PC-9 (cell line): ENCODE measurements around the gene NBDY. TPM values are rescaled to one million over a fixed set of nuclear protein-coding genes. Genes with fewer than 3 reads are reported as not detected.

Source experiments
- BruUV-seq: library from RNA; stranded (reverse); fragments of 400-500 nt; replicated peaks from 2 replicates; lab custom pipeline; 2021; lab: Mats Ljungman, UMichigan
- CTCF ChIA-PET: fragments of 300-600 bp; sonication (Branson Sonifier 250); formaldehyde crosslinking; loops from one replicate; lab custom pipeline; 2022; ENCODE audit warnings: antibody characterized with exemption; lab: Charles Lee
- POLR2A ChIA-PET: fragments of 300-600 bp; sonication (Branson Sonifier 250); formaldehyde crosslinking; loops from one replicate; lab custom pipeline; 2022; ENCODE audit warnings: antibody characterized with exemption; ENCODE audit not compliant: unreplicated experiment; lab: Charles Lee
- DNase-seq, 2 experiments: peaks; one replicate each; pipeline versions ENCODE4 v3.0.0 to v3.0.0-alpha.2; 2015 to 2022; ENCODE audit warnings: mixed read lengths in 1 of 2
- H2AFZ ChIP-seq: fragments of 200-600 bp; sonication (generic); 2 replicates; pipeline ENCODE4 v1.8.1; 2017; ENCODE audit warnings: antibody characterized with exemption
- H3F3A ChIP-seq: fragments of 200-600 bp; sonication (generic); 2 replicates; pipeline ENCODE4 v1.8.1; 2017; ENCODE audit warnings: antibody characterized with exemption, mild to moderate bottlenecking, low read depth; ENCODE audit not compliant: insufficient read depth
- H3K27ac ChIP-seq: fragments of 200-600 bp; sonication (generic); 2 replicates; pipeline ENCODE4 v1.6.1; 2016; ENCODE audit warnings: mixed run types
- H3K27me3 ChIP-seq: fragments of 200-600 bp; sonication (generic); 2 replicates; pipeline ENCODE4 v1.6.1; 2016; ENCODE audit warnings: low read depth, mixed run types; ENCODE audit not compliant: insufficient read depth
- H3K36me3 ChIP-seq: fragments of 200-600 bp; sonication (generic); 2 replicates; pipeline ENCODE4 v1.6.1; 2016; ENCODE audit warnings: low read depth, mixed run types
- H3K4me1 ChIP-seq: fragments of 200-600 bp; sonication (generic); replicated peaks from 2 replicates; pipeline ENCODE4 v1.6.1; 2016; ENCODE audit warnings: mixed run types; ENCODE audit not compliant: insufficient read depth
- H3K4me2 ChIP-seq: fragments of 200-600 bp; sonication (generic); 2 replicates; pipeline ENCODE4 v1.6.1; 2017; ENCODE audit warnings: mixed run types
- H3K4me3 ChIP-seq: fragments of 200-600 bp; sonication (generic); 2 replicates; pipeline ENCODE4 v1.6.1; 2016; ENCODE audit warnings: mixed run types
- H3K79me2 ChIP-seq: fragments of 200-600 bp; sonication (generic); 2 replicates; pipeline ENCODE4 v1.6.1; 2017; ENCODE audit warnings: low read depth, mixed run types
- H3K9me2 ChIP-seq: fragments of 200-600 bp; sonication (generic); 2 replicates; pipeline ENCODE4 v1.8.1; 2017; ENCODE audit warnings: mild to moderate bottlenecking; ENCODE audit not compliant: insufficient read depth
- H3K9me3 ChIP-seq: fragments of 200-600 bp; sonication (generic); 2 replicates; pipeline ENCODE4 v1.8.1; 2016; ENCODE audit warnings: low read depth; ENCODE audit not compliant: insufficient read depth
- H4K20me1 ChIP-seq: fragments of 200-600 bp; sonication (generic); 2 replicates; pipeline ENCODE4 v1.8.1; 2017; ENCODE audit not compliant: insufficient read depth
- EZH2 ChIP-seq: fragments of 200-600 bp; sonication (generic); IDR thresholded peaks from 2 replicates; pipeline ENCODE4 v1.8.0; 2017; ENCODE audit warnings: antibody characterized with exemption, low read depth
- intact Hi-C: fragments of 100-400 bp; cut with micrococcal nuclease; formaldehyde crosslinking; loops from one replicate; pipeline ENCODE4 v1.10.0; 2022; ENCODE audit not compliant: unreplicated experiment
- total RNA-seq: library from RNA; stranded (reverse); gene quantifications from 2 replicates; pipeline ENCODE4 v1.2.3, GENCODE V29; 2021
- TF ChIP-seq, protein P1 (sequence below): fragments of 200-600 bp; sonication (generic); conservative IDR thresholded peaks from 2 replicates; pipeline ENCODE4 v1.6.1; 2017; ENCODE audit warnings: mixed run types, antibody characterized with exemption, mild to moderate bottlenecking, moderate library complexity

The NBDY gene
- total RNA-seq, 1 experiment from 2014 or later, result 76.6 TPM

DNA sequence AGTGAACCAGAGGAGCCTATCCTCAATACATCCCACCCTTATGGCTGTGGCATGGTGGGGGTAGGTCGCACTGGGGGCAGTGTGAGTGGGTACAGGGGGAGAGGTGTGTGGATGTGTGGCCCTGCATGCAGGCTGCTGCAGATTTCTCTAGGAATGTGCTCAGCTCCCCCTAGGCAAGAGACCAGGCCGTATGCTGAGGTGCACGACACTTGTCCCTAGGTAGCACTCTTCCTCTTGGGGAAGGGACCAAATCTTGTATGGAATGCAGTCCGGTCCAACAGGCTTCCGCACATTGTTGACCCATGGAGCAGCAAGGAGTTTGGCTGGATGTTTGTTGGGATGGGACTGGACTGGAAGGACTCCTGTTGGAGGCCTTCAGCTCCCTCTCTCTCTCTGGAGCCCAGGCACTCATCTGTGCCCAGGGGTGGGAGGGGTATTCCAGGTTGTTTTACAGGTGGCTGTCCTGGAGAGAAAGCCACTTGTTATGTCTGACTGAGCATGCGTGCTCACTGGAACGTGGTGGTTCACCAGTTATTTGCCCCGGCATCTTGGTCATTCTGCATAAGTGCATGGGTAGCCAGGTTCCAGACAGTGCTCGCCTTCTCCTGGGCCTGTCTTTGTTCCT lies 55.1 kb downstream of the NBDY start:
- BruUV-seq, result no TSS peak
- DNase-seq, result no peak
- Histone ChIP-seq H3K4me2 (no peak overlapping the region), H3K36me3 (no peaks in the 10 kb centered on the region), H2AFZ (no peak overlapping the region), H4K20me1 (no peaks in the 10 kb centered on the region), H3K4me3 (no peak overlapping the region), H3K27me3 (no peaks in the 10 kb centered on the region), H3K9me3 (no peaks in the 10 kb centered on the region), H3F3A (no peaks in the 10 kb centered on the region), H3K4me1 (no peaks in the 10 kb centered on the region), H3K79me2 (no peaks in the 10 kb centered on the region), H3K27ac (no peak overlapping the region), H3K9me2 (no peaks in the 10 kb centered on the region)
- intact Hi-C loops, result no loop called here
- ChIA-PET POLR2A (no interaction called here), CTCF (interaction anchor here (0.6 kb wide), 2 partner anchors 420 to 870 kb away, joined by 3 to 5 read pairs; no protein-coding TSS in a partner anchor)
- TF ChIP-seq, protein P1, sequence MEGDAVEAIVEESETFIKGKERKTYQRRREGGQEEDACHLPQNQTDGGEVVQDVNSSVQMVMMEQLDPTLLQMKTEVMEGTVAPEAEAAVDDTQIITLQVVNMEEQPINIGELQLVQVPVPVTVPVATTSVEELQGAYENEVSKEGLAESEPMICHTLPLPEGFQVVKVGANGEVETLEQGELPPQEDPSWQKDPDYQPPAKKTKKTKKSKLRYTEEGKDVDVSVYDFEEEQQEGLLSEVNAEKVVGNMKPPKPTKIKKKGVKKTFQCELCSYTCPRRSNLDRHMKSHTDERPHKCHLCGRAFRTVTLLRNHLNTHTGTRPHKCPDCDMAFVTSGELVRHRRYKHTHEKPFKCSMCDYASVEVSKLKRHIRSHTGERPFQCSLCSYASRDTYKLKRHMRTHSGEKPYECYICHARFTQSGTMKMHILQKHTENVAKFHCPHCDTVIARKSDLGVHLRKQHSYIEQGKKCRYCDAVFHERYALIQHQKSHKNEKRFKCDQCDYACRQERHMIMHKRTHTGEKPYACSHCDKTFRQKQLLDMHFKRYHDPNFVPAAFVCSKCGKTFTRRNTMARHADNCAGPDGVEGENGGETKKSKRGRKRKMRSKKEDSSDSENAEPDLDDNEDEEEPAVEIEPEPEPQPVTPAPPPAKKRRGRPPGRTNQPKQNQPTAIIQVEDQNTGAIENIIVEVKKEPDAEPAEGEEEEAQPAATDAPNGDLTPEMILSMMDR, result no peak
- no peak for TF ChIP-seq EZH2

DNA sequence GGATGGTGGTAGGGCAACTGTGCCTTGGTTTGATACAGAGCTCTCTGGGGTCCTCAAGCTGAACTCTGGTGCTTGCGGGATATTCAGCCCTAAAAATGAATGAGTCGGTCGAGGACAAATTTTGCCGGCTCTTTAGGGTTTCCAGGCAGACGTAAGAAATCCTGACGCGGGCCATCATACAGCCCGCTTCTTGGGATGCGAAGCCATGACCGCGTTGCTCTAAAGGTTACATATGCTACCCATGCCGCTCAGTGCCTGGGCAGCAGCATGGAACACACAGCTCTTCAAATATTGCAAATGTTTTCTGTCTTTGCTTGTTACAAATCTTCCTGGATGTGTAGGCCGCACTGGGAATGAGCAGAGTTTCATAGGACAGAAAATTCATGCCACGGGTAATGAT lies 55.6 kb downstream of the NBDY start:
- Histone ChIP-seq H3K4me2 (no peak overlapping the region), H4K20me1 (no peaks in the 10 kb centered on the region), H3K4me1 (no peaks in the 10 kb centered on the region), H3K79me2 (no peaks in the 10 kb centered on the region), H3K9me2 (no peaks in the 10 kb centered on the region), H2AFZ (no peak overlapping the region), H3F3A (no peaks in the 10 kb centered on the region), H3K9me3 (no peaks in the 10 kb centered on the region), H3K4me3 (no peak overlapping the region), H3K27ac (no peak overlapping the region), H3K27me3 (no peaks in the 10 kb centered on the region), H3K36me3 (no peaks in the 10 kb centered on the region)
- ChIA-PET CTCF (interaction anchor here (0.6 kb wide), 2 partner anchors 419 to 871 kb away, joined by 3 to 5 read pairs; no protein-coding TSS in a partner anchor), POLR2A (no interaction called here)
- intact Hi-C loops, result no loop called here
- TF ChIP-seq, protein P1, result no peak
- no peak for TF ChIP-seq EZH2
- no TSS peak for BruUV-seq
- DNase-seq, result no peak

DNA sequence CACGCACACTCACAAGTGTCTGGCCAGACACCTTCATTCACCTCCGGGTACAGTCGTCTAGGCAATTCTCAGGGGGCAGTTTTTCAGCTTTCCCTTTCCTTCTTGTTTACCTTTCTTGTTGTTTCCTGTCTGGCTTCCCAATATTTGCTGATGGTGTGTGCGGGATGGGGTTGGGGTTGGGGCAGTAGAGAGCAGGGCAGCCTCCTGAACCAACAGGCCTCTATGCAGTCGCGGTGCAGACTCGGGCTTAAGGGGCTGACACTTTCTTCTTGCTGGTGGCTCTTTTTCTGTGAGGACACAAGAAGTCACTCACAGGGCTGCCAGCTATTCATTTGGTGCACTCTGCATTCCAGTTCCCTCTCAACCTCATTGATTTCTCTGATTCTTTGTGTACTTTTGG lies 56.4 kb downstream of the NBDY start:
- Histone ChIP-seq H3K27ac (no peak overlapping the region), H3K4me3 (no peak overlapping the region), H3K9me3 (no peaks in the 10 kb centered on the region), H3K36me3 (no peaks in the 10 kb centered on the region), H3K4me2 (no peak overlapping the region), H2AFZ (no peak overlapping the region), H3K27me3 (no peaks in the 10 kb centered on the region), H3K9me2 (no peaks in the 10 kb centered on the region), H3K79me2 (no peaks in the 10 kb centered on the region), H4K20me1 (no peaks in the 10 kb centered on the region), H3F3A (no peaks in the 10 kb centered on the region), H3K4me1 (no peaks in the 10 kb centered on the region)
- intact Hi-C loops, result no loop called here
- TF ChIP-seq EZH2, result no peak
- TF ChIP-seq, protein P1, result no peak
- POLR2A ChIA-PET, result no interaction called here
- no TSS peak for BruUV-seq
- CTCF ChIA-PET, result no interaction called here
- no peak for DNase-seq
